Natural killer cell (primary cell): Measurements from ENCODE around the gene PC. TPM values are rescaled to one million over a fixed set of nuclear protein-coding genes. Genes with fewer than 3 reads are reported as not detected.

ENCODE experiments used
- ATAC-seq, 3 donors: fragments of 150-1000 bp in 2 of 3; fragments of 200-7000 bp in 1 of 3; cut with Tn5 transposase; 1 replicate in 1 of 3; 2 replicates in 2 of 3; pipeline ENCODE4 v1.10.0; 2021; ENCODE audit warnings: mild to moderate bottlenecking in 2 of 3, moderate library complexity in 2 of 3
- DNase-seq, 2 donors: peaks; one replicate each; pipeline versions ENCODE4 v3.0.0 to v3.0.0-alpha.2; 2013 to 2021; ENCODE audit warnings: mixed read lengths in 1 of 2
- H3K27ac ChIP-seq: one replicate; pipeline ENCODE4 v1.5.1; 2013; ENCODE audit warnings: mild to moderate bottlenecking, low read length
- H3K27me3 ChIP-seq: one replicate; pipeline ENCODE4 v1.6.1; 2013; ENCODE audit warnings: low read length; ENCODE audit not compliant: control insufficient read depth, insufficient read depth
- H3K36me3 ChIP-seq: one replicate; pipeline ENCODE4 v1.6.1; 2013; ENCODE audit warnings: low read length; ENCODE audit not compliant: control insufficient read depth, insufficient read depth
- H3K4me1 ChIP-seq: one replicate; pipeline ENCODE4 v1.6.1; 2013; ENCODE audit warnings: low read length; ENCODE audit not compliant: control insufficient read depth, insufficient read depth
- H3K4me3 ChIP-seq: one replicate; pipeline ENCODE4 v1.5.1; 2013; ENCODE audit warnings: low read length
- H3K9me3 ChIP-seq: one replicate; pipeline ENCODE4 v1.6.1; 2013; ENCODE audit warnings: low read length; ENCODE audit not compliant: control insufficient read depth, insufficient read depth
- H3K27ac Mint-ChIP-seq, 2 donors: one replicate each; pipeline ENCODE4 v1.8.0; 2022; ENCODE audit warnings: mild to moderate bottlenecking in 2 of 2, mixed read lengths in 2 of 2, moderate library complexity in 1 of 2
- H3K27me3 Mint-ChIP-seq, 2 donors: one replicate each; pipeline ENCODE4 v1.8.0; 2022; ENCODE audit warnings: low read depth in 2 of 2, mixed read lengths in 2 of 2
- H3K36me3 Mint-ChIP-seq: one replicate; pipeline ENCODE4 v1.8.0; 2022; ENCODE audit warnings: mixed read lengths
- H3K4me1 Mint-ChIP-seq, 2 donors: one replicate each; pipeline ENCODE4 v1.8.0; 2022; ENCODE audit warnings: mixed read lengths in 2 of 2
- H3K4me3 Mint-ChIP-seq: one replicate; pipeline ENCODE4 v1.8.0; 2022; ENCODE audit warnings: mild to moderate bottlenecking, moderate library complexity, mixed read lengths
- H3K9me3 Mint-ChIP-seq, 2 donors: one replicate each; pipeline ENCODE4 v1.8.0; 2022; ENCODE audit warnings: mixed read lengths in 2 of 2
- CTCF ChIP-seq: fragments of 200-600 bp; IDR thresholded peaks from one replicate; pipeline ENCODE4 v1.8.0; 2022; ENCODE audit warnings: antibody characterized with exemption
- WGBS: methylation state at CpG from one replicate; pipeline ENCODE4 v1.1.7; 2013; ENCODE audit warnings: missing lambda C conversion rate; ENCODE audit not compliant: insufficient coverage; 5-methylcytosine and 5-hydroxymethylcytosine counted together
- intact Hi-C: fragments of 100-400 bp; cut with micrococcal nuclease; formaldehyde crosslinking; loops from one replicate; pipeline ENCODE4 v1.14.2; 2022
- total RNA-seq, 4 donors: library from RNA; stranded (reverse); fragments of 120-200 nt in 1 of 4; gene quantifications; one replicate each; pipeline versions ENCODE4 v1.2.3 to v1.2.4, GENCODE V29; 2013 to 2022

PC gene
- total RNA-seq, 3 donors from 2014 or later (not counting 1 experiment from before 2014, with no cell fraction given) = 4.1 to 5.9 (median 4.6) TPM

- intact Hi-C loops = no loop called here
These were observed 23.0 kb downstream of the PC start for GRCh38 chr11:66934950-66935779.

GRCh38 chr11:66933531-66933930, 24.7 kb downstream of the PC start:
- no peak for DNase-seq
- Histone ChIP-seq H3K27me3 (no peaks in the 10 kb centered on the region), H3K27ac (no peak overlapping the region), H3K4me1 (no peaks in the 10 kb centered on the region), H3K36me3 (no peaks in the 10 kb centered on the region), H3K4me3 (no peak overlapping the region), H3K9me3 (no peaks in the 10 kb centered on the region)
- no peaks in the 10 kb centered on the region for H3K36me3 Mint-ChIP-seq
- TF ChIP-seq CTCF = no peak
- no peak overlapping the region for H3K4me3 Mint-ChIP-seq
- H3K27me3 Mint-ChIP-seq = peaks cover 7 to 15% of the 10 kb centered on the region in 2 donors
- no peak overlapping the region for H3K27ac Mint-ChIP-seq
- H3K9me3 Mint-ChIP-seq = no peaks in the 10 kb centered on the region
- no peak for ATAC-seq
- 85% methylated on average over 3 of the region's 3 CpGs for WGBS
- intact Hi-C loops = no loop called here
- no peaks in the 10 kb centered on the region for H3K4me1 Mint-ChIP-seq

More at GRCh38 chr11:66934950-66935779, 23.0 kb downstream of the PC start:
- no peak for TF ChIP-seq CTCF
- H3K27me3 ChIP-seq = no peaks in the 10 kb centered on the region
- DNase-seq (no peak), ATAC-seq (no peak)
- WGBS = 67% methylated on average over 9 of the region's 9 CpGs
- no peak overlapping the region for H3K4me3 ChIP-seq
- no peak overlapping the region for H3K27ac ChIP-seq
- no peaks in the 10 kb centered on the region for H3K36me3 ChIP-seq
- H3K9me3 ChIP-seq = no peaks in the 10 kb centered on the region
- no peaks in the 10 kb centered on the region for H3K4me1 ChIP-seq
- H3K4me1 Mint-ChIP-seq = no peaks in the 10 kb centered on the region
- no peak overlapping the region for H3K4me3 Mint-ChIP-seq
- H3K27me3 Mint-ChIP-seq = peaks cover 4 to 15% of the 10 kb centered on the region in 2 donors
- no peak overlapping the region for H3K27ac Mint-ChIP-seq
- H3K9me3 Mint-ChIP-seq = no peaks in the 10 kb centered on the region
- no peaks in the 10 kb centered on the region for H3K36me3 Mint-ChIP-seq

- ATAC-seq (no peak), DNase-seq (no peak)
- Histone ChIP-seq H3K4me3 (no peak overlapping the region), H3K36me3 (no peaks in the 10 kb centered on the region), H3K4me1 (no peaks in the 10 kb centered on the region), H3K27ac (no peak overlapping the region), H3K9me3 (no peaks in the 10 kb centered on the region), H3K27me3 (no peaks in the 10 kb centered on the region)
- Mint-ChIP-seq H3K27ac (no peak overlapping the region), H3K9me3 (no peaks in the 10 kb centered on the region), H3K4me1 (no peaks in the 10 kb centered on the region), H3K36me3 (no peaks in the 10 kb centered on the region), H3K27me3 (peaks cover 7 to 15% of the 10 kb centered on the region in 2 donors), H3K4me3 (no peak overlapping the region)
- TF ChIP-seq CTCF = no peak
- 97% methylated on average over 3 of the region's 3 CpGs for WGBS
- intact Hi-C loops = no loop called here
These were observed 25.6 kb downstream of the PC start for GRCh38 chr11:66932543-66932942.
